GM12872 (cell line): ENCODE measurements around the gene CAMTA1.

Source experiments
- TF ChIP-seq, protein P1 (sequence below): IDR thresholded peaks from 3 replicates; pipeline ENCODE4 v1.5.1; 2011; ENCODE audit warnings: low read depth, mild to moderate bottlenecking, low read length, moderate library complexity; ENCODE audit not compliant: insufficient read depth

The CAMTA1 gene

GRCh38 chr1:7485826-7486225 is 700.6 kb downstream of the CAMTA1 start:
- TF ChIP-seq, protein P1, sequence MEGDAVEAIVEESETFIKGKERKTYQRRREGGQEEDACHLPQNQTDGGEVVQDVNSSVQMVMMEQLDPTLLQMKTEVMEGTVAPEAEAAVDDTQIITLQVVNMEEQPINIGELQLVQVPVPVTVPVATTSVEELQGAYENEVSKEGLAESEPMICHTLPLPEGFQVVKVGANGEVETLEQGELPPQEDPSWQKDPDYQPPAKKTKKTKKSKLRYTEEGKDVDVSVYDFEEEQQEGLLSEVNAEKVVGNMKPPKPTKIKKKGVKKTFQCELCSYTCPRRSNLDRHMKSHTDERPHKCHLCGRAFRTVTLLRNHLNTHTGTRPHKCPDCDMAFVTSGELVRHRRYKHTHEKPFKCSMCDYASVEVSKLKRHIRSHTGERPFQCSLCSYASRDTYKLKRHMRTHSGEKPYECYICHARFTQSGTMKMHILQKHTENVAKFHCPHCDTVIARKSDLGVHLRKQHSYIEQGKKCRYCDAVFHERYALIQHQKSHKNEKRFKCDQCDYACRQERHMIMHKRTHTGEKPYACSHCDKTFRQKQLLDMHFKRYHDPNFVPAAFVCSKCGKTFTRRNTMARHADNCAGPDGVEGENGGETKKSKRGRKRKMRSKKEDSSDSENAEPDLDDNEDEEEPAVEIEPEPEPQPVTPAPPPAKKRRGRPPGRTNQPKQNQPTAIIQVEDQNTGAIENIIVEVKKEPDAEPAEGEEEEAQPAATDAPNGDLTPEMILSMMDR: no peak

- TF ChIP-seq, protein P1: no peak
These were observed 702.7 kb downstream of the CAMTA1 start for GRCh38 chr1:7487766-7488474.

GRCh38 chr1:7488475-7488842 is 703.2 kb downstream of the CAMTA1 start:
- TF ChIP-seq, protein P1: no peak

DNA sequence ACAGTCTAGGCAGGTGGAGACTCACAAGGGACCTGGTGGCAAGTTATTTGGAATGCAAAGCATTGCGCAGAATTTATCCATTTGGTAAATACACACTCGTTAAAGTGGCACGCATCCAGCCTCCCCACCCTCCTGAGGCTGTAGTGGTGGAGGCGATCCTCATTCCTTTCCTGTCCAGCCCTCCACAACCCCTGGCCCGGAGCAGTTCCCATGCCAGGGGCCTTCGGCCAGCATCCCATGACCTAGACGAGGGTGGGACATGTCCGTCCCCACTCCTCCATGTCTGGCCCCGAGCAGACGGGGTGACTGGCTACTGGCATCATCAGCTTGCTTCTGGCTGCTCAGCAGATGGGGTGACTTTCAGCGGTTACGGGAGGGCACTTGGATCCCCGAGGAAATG is 704.3 kb downstream of the CAMTA1 start:
- TF ChIP-seq, protein P1: no peak

- TF ChIP-seq, protein P1: no peak
These were observed 705.3 kb downstream of the CAMTA1 start for GRCh38 chr1:7490576-7490975.

DNA sequence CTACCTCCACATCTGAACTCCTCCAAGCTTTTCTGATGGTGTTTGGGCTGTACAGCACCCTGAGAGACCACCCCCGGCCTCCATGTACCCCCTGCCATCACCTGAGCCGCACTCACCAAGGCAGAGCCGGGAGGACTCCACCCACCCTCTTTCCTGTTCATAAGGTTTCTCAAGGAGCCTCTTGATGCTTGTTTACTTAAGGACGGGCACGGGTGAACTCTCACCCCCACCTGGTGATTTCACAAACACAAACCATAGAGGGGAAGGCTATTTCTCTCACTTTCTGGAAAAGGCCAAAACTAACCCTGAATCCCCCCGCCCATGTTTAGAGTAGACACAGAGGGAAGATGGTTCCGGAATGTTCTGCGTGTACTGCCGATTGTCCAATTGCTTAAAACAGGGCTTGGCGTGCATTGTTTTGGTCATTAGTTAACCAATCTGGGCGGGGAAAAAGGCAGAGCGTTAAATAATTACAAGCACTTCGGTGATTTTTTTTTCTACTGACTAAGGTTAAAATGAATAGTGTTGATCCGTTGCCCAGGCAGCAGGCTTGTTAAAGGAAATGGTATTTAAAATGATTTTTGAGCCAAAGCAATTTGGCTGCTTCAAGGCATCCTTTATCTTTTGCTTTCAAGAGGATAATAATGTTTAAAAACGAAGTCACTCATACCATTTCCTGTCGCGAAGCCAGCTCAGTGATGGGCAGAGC is 706.0 kb downstream of the CAMTA1 start:
- TF ChIP-seq, protein P1: no peak

GRCh38 chr1:7491818-7492173 is 706.5 kb downstream of the CAMTA1 start:
- TF ChIP-seq, protein P1: no peak
